ENCODE data around the gene RTKN2. TPM values are rescaled to one million over a fixed set of nuclear protein-coding genes. Genes with fewer than 3 reads are reported as not detected.
"Not testable (repeated sequence)": the region's sequence is repeated elsewhere in the genome, so short reads cannot be mapped to it uniquely, and the experiment has no call there.

The RTKN2 gene
- total and polyA plus RNA-seq, 9 of the 15 experiments (the other 6 are each of a cell fraction or from before 2014, with no cell fraction given), result 0.03 to 0.11 (median 0.05) TPM; not detected in 2

DNA sequence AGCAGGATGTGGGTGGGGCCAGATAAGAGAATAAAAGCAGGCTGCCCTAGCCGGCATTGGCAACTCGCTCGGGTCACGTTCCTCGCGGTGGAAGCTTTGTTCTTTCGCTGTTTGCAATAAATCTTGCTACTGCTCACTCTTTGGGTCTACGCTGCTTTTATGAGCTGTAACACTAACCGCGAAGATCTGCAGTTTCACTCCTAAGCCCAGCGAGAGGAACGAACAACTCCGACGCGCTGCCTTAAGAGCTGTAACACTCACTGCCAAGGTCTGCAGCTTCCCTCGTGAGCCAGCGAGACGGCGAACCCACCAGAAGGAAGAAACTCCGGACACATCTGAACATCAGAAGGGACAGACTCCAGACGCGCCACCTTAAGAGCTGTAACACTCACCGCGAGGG, 12.7 kb upstream of the RTKN2 start:
- H4K20me1 ChIP-seq (replicated peaks; ENCODE audit: control insufficient read depth, insufficient read depth, low read length); H3K4me3 ChIP-seq; H3K9me1 ChIP-seq (ENCODE audit: control insufficient read depth, insufficient read depth, low read length); ATAC-seq; H3K4me2 ChIP-seq (ENCODE audit: insufficient read depth, low read length); H3K4me1 ChIP-seq (replicated peaks in 1 of 2; ENCODE audit: control insufficient read depth in 2 of 2, insufficient read depth in 2 of 2, low read length in 2 of 2); H3K9me3 ChIP-seq (replicated peaks; ENCODE audit: control insufficient read depth, insufficient read depth, low read depth, low read length); H3K27ac ChIP-seq (ENCODE audit: extremely low read depth, low read depth, low read length); H3K27me3 ChIP-seq (ENCODE audit: control insufficient read depth in 2 of 2, insufficient read depth in 2 of 2, low read length in 2 of 2); in situ Hi-C loops (cut with MboI); intact Hi-C loops (cut with micrococcal nuclease); CTCF ChIA-PET (ENCODE audit: low intra/inter-chr PET ratio); FAIRE-seq; H3K36me3 ChIP-seq (ENCODE audit: control insufficient read depth, insufficient read depth, low read length); H3K79me2 ChIP-seq (ENCODE audit: control insufficient read depth, insufficient read depth, low read length); H3K9ac ChIP-seq (ENCODE audit: insufficient read depth in 1 of 2, low read depth in 2 of 2, low read length in 2 of 2); DNase-seq (ENCODE audit: extremely low read depth in 1 of 4, low spot score in 3 of 4): not testable (repeated sequence)
- H2AFZ ChIP-seq (ENCODE audit: low read depth, low read length), result peak overlapping the region; percentile 44; the same call in 1 of the 2 replicates
- TF ChIP-seq, protein P1, sequence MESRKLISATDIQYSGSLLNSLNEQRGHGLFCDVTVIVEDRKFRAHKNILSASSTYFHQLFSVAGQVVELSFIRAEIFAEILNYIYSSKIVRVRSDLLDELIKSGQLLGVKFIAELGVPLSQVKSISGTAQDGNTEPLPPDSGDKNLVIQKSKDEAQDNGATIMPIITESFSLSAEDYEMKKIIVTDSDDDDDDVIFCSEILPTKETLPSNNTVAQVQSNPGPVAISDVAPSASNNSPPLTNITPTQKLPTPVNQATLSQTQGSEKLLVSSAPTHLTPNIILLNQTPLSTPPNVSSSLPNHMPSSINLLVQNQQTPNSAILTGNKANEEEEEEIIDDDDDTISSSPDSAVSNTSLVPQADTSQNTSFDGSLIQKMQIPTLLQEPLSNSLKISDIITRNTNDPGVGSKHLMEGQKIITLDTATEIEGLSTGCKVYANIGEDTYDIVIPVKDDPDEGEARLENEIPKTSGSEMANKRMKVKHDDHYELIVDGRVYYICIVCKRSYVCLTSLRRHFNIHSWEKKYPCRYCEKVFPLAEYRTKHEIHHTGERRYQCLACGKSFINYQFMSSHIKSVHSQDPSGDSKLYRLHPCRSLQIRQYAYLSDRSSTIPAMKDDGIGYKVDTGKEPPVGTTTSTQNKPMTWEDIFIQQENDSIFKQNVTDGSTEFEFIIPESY (CRISPR knock-in tag; IDR thresholded peaks at IDR 0.05), result peak; percentile 35; the same call in 1 of the 2 replicates
- 25% methylated on average over 20 of the region's 24 CpGs for WGBS (ENCODE audit: insufficient coverage, low coverage, missing lambda C conversion rate)
- POLR2A ChIA-PET, result interaction anchor here (0.6 kb wide), 1 partner anchor 10 kb away, joined by 3 read pairs; no protein-coding TSS in a partner anchor
- TSS peak; percentile 88 for BruUV-seq (replicated peaks)

DNA sequence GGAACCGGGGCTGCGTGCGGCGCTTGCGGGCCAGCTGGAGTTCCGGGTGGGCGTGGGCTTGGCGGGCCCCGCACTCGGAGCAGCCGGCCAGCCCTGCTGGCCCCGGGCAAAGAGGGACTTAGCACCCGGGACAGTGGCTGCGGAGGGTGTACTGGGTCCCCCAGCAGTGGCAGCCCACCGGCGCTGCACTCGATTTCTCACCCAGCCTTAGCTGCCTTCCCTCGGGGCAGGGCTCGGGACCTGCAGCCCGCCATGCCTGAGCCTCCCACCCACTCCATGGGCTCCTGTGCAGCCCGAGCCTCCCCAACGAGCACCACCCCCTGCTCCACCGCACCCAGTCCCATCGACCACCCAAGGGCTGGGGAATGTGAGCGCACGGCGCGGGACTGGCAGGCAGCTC, 11.7 kb upstream of the RTKN2 start:
- FAIRE-seq; CTCF ChIA-PET (ENCODE audit: low intra/inter-chr PET ratio); H3K27ac ChIP-seq (ENCODE audit: extremely low read depth, low read depth, low read length); H3K9me3 ChIP-seq (replicated peaks; ENCODE audit: control insufficient read depth, insufficient read depth, low read depth, low read length); H3K4me3 ChIP-seq; intact Hi-C loops (cut with micrococcal nuclease); H3K27me3 ChIP-seq (ENCODE audit: control insufficient read depth in 2 of 2, insufficient read depth in 2 of 2, low read length in 2 of 2); in situ Hi-C loops (cut with MboI); H3K4me2 ChIP-seq (ENCODE audit: insufficient read depth, low read length); H3K79me2 ChIP-seq (ENCODE audit: control insufficient read depth, insufficient read depth, low read length); H3K9me1 ChIP-seq (ENCODE audit: control insufficient read depth, insufficient read depth, low read length); BruUV-seq (replicated peaks); H3K4me1 ChIP-seq (replicated peaks in 1 of 2; ENCODE audit: control insufficient read depth in 2 of 2, insufficient read depth in 2 of 2, low read length in 2 of 2); H3K9ac ChIP-seq (ENCODE audit: insufficient read depth in 1 of 2, low read depth in 2 of 2, low read length in 2 of 2); H2AFZ ChIP-seq (ENCODE audit: low read depth, low read length); ATAC-seq; H3K36me3 ChIP-seq (ENCODE audit: control insufficient read depth, insufficient read depth, low read length); H4K20me1 ChIP-seq (replicated peaks; ENCODE audit: control insufficient read depth, insufficient read depth, low read length); DNase-seq (ENCODE audit: extremely low read depth in 1 of 4, low spot score in 3 of 4): not testable (repeated sequence)
- 15% methylated on average over 13 of the region's 28 CpGs for WGBS (ENCODE audit: insufficient coverage, low coverage, missing lambda C conversion rate)
- POLR2A ChIA-PET, result interaction anchor here (0.6 kb wide), 1 partner anchor 1202 kb away, joined by 6 read pairs; no protein-coding TSS in a partner anchor

Measured in K562 (cell line).